OCI-LY1 (cell line): ENCODE data around the gene AFF2.

ENCODE experiments used
- H2AFZ ChIP-seq: fragments of 200-600 bp; sonication (generic), shearing (Covaris generic); 2 replicates; pipeline ENCODE4 v1.6.0; 2014; ENCODE audit warnings: antibody characterized with exemption, mild to moderate bottlenecking, low read length
- H3F3A ChIP-seq: fragments of 200-600 bp; sonication (generic), shearing (Covaris generic); 2 replicates; pipeline ENCODE4 v1.6.0; 2014; ENCODE audit warnings: mild to moderate bottlenecking, antibody characterized with exemption, low read length, moderate library complexity; ENCODE audit not compliant: insufficient read depth
- H3K27ac ChIP-seq: fragments of 200-600 bp; sonication (generic); 2 replicates; pipeline ENCODE4 v1.5.1; 2014; ENCODE audit warnings: low read length, mixed run types, mild to moderate bottlenecking, low read depth; ENCODE audit not compliant: poor library complexity, severe bottlenecking
- H3K27me3 ChIP-seq: fragments of 200-600 bp; sonication (generic); 2 replicates; pipeline ENCODE4 v1.6.0; 2014; ENCODE audit warnings: antibody characterized with exemption, mild to moderate bottlenecking, low read length, moderate library complexity; ENCODE audit not compliant: insufficient read depth
- H3K36me3 ChIP-seq: fragments of 200-600 bp; sonication (generic); 2 replicates; pipeline ENCODE4 v1.6.1; 2014; ENCODE audit warnings: mild to moderate bottlenecking, antibody characterized with exemption, low read length, moderate library complexity, mixed read lengths; ENCODE audit not compliant: insufficient read depth
- H3K4me1 ChIP-seq: fragments of 200-600 bp; sonication (generic); 2 replicates; pipeline ENCODE4 v1.5.1; 2014; ENCODE audit warnings: mild to moderate bottlenecking, low read length, moderate library complexity; ENCODE audit not compliant: insufficient read depth, severe bottlenecking
- H3K4me2 ChIP-seq: fragments of 200-600 bp; sonication (generic), shearing (Covaris generic); 2 replicates; pipeline ENCODE4 v1.6.1; 2014; ENCODE audit warnings: low read length
- H3K4me3 ChIP-seq: fragments of 200-600 bp; sonication (generic); 2 replicates; pipeline ENCODE4 v1.5.1; 2014; ENCODE audit warnings: low read length, low read depth, mild to moderate bottlenecking, mixed read lengths; ENCODE audit not compliant: poor library complexity, severe bottlenecking
- H3K79me2 ChIP-seq: fragments of 200-600 bp; shearing (Covaris generic); 2 replicates; pipeline ENCODE4 v1.6.1; 2016; ENCODE audit warnings: mixed run types, low read length, mixed read lengths; ENCODE audit not compliant: insufficient read depth
- H3K9ac ChIP-seq: fragments of 200-600 bp; sonication (generic), shearing (Covaris generic); 2 replicates; pipeline ENCODE4 v1.6.1; 2014; ENCODE audit warnings: mild to moderate bottlenecking, low read length, mixed read lengths
- H3K9me2 ChIP-seq: fragments of 200-600 bp; sonication (generic), shearing (Covaris generic); 2 replicates; pipeline ENCODE4 v1.6.1; 2014; ENCODE audit warnings: low read depth, mild to moderate bottlenecking, low read length, mixed read lengths
- H3K9me3 ChIP-seq: fragments of 200-600 bp; shearing (Covaris generic); 2 replicates; pipeline ENCODE4 v1.6.1; 2014; ENCODE audit warnings: low read length, mixed read lengths
- H4K20me1 ChIP-seq: fragments of 200-600 bp; sonication (generic), shearing (Covaris generic); 2 replicates; pipeline ENCODE4 v1.6.0; 2016; ENCODE audit warnings: mild to moderate bottlenecking, low read length; ENCODE audit not compliant: insufficient read depth
- CTCF ChIP-seq: fragments of 200-600 bp; sonication (generic), shearing (Covaris generic); IDR thresholded peaks from 2 replicates; pipeline ENCODE4 v1.5.1; 2017; ENCODE audit warnings: mild to moderate bottlenecking, antibody characterized with exemption, low read length, moderate library complexity, mixed read lengths
- EZH2 ChIP-seq: fragments of 200-600 bp; sonication (generic), shearing (Covaris generic); IDR thresholded peaks from 2 replicates; pipeline ENCODE4 v1.8.0; 2017; ENCODE audit warnings: borderline replicate concordance, mixed run types, mild to moderate bottlenecking, antibody characterized with exemption, low read length, moderate library complexity, mixed read lengths

The AFF2 gene

GRCh38 chrX:149032449-149032848 is 532.0 kb downstream of the AFF2 start:
- TF ChIP-seq EZH2: no peak
- TF ChIP-seq CTCF: no peak

GRCh38 chrX:149036086-149036485 is 535.7 kb downstream of the AFF2 start:
- no peaks in the 10 kb centered on the region for H3K9me3 ChIP-seq
- H3K9ac ChIP-seq: no peak overlapping the region
- H3K9me2 ChIP-seq: no peaks in the 10 kb centered on the region
- H3K27me3 ChIP-seq: no peaks in the 10 kb centered on the region
- H3K79me2 ChIP-seq: no peaks in the 10 kb centered on the region
- H3K4me3 ChIP-seq: no peak overlapping the region
- H3K4me2 ChIP-seq: no peak overlapping the region
- H3K4me1 ChIP-seq: no peaks in the 10 kb centered on the region
- no peaks in the 10 kb centered on the region for H3F3A ChIP-seq
- H3K36me3 ChIP-seq: no peaks in the 10 kb centered on the region
- H3K27ac ChIP-seq: no peak overlapping the region
- TF ChIP-seq CTCF (no peak), EZH2 (no peak)
- H2AFZ ChIP-seq: no peak overlapping the region
- H4K20me1 ChIP-seq: no peaks in the 10 kb centered on the region

More at GRCh38 chrX:149032449-149032848, 532.0 kb downstream of the AFF2 start:
- H3K79me2 ChIP-seq: no peaks in the 10 kb centered on the region
- H3F3A ChIP-seq: no peaks in the 10 kb centered on the region
- H3K9ac ChIP-seq: no peak overlapping the region
- H3K4me3 ChIP-seq: no peak overlapping the region
- H3K4me2 ChIP-seq: no peak overlapping the region
- no peaks in the 10 kb centered on the region for H3K9me3 ChIP-seq
- H3K27me3 ChIP-seq: no peaks in the 10 kb centered on the region
- H3K9me2 ChIP-seq: no peaks in the 10 kb centered on the region
- H4K20me1 ChIP-seq: no peaks in the 10 kb centered on the region
- H3K4me1 ChIP-seq: no peaks in the 10 kb centered on the region
- H3K27ac ChIP-seq: no peak overlapping the region
- H3K36me3 ChIP-seq: no peaks in the 10 kb centered on the region
- H2AFZ ChIP-seq: no peak overlapping the region

GRCh38 chrX:149037281-149037870 is 537.0 kb downstream of the AFF2 start:
- H3K4me3 ChIP-seq: no peak overlapping the region
- H2AFZ ChIP-seq: no peak overlapping the region
- TF ChIP-seq CTCF (no peak), EZH2 (no peak)
- no peaks in the 10 kb centered on the region for H3K9me2 ChIP-seq
- no peak overlapping the region for H3K27ac ChIP-seq
- no peaks in the 10 kb centered on the region for H3K79me2 ChIP-seq
- H3K27me3 ChIP-seq: no peaks in the 10 kb centered on the region
- H3K9ac ChIP-seq: no peak overlapping the region
- no peaks in the 10 kb centered on the region for H3F3A ChIP-seq
- H3K36me3 ChIP-seq: no peaks in the 10 kb centered on the region
- no peaks in the 10 kb centered on the region for H4K20me1 ChIP-seq
- no peaks in the 10 kb centered on the region for H3K4me1 ChIP-seq
- H3K4me2 ChIP-seq: no peak overlapping the region
- no peaks in the 10 kb centered on the region for H3K9me3 ChIP-seq
